HEK293 (cell line): ENCODE measurements around the gene CHKA.

ENCODE experiments used
- CTCF ChIA-PET: fragments of 350-600 bp; formaldehyde crosslinking; extraction: SDS; loops from one replicate; lab custom pipeline; 2021; ENCODE audit warnings: antibody characterized with exemption; lab: Yijun Ruan, JAX
- POLR2A ChIA-PET: fragments of 300-600 bp; formaldehyde crosslinking; extraction: SDS; loops from one replicate; lab custom pipeline; 2020; ENCODE audit warnings: antibody characterized with exemption, inconsistent platforms; lab: Yijun Ruan, JAX
- H3K27ac ChIP-seq: fragments of 200-500 bp; sonication (Bioruptor generic); 2 replicates; pipeline ENCODE4 v1.5.1; 2014; ENCODE audit warnings: low read depth, low read length, control low read depth, inconsistent platforms; ENCODE audit errors: extremely low read depth
- H3K36me3 ChIP-seq, 2 experiments: fragments of 200-500 bp in 1 of 2; sonication (Bioruptor generic) in 1 of 2; 1 replicate in 1 of 2; 2 replicates in 1 of 2; pipeline ENCODE4 v1.5.1; 2014 to 2017; ENCODE audit warnings: inconsistent platforms in 2 of 2, low read length in 2 of 2; ENCODE audit not compliant: control insufficient read depth in 2 of 2, insufficient read depth in 1 of 2
- H3K4me1 ChIP-seq: fragments of 200-500 bp; sonication (Bioruptor generic); 2 replicates; pipeline ENCODE4 v1.5.1; 2014; ENCODE audit warnings: mild to moderate bottlenecking, low read length, inconsistent platforms; ENCODE audit not compliant: control insufficient read depth, insufficient read depth
- H3K4me3 ChIP-seq: 2 replicates; pipeline ENCODE4 v1.5.1; 2011; ENCODE audit warnings: low read depth, mild to moderate bottlenecking, control low read depth, low read length, moderate library complexity
- H3K9me3 ChIP-seq: fragments of 200-500 bp; sonication (Bioruptor generic); 2 replicates; pipeline ENCODE4 v1.5.1; 2014; ENCODE audit warnings: low read depth, low read length, inconsistent platforms; ENCODE audit not compliant: control insufficient read depth, insufficient read depth
- GLIS1 ChIP-seq: fragments of 450-650 bp; formaldehyde crosslinking; IDR thresholded peaks from 2 replicates; pipeline ENCODE4 v1.5.1; 2016; ENCODE audit warnings: missing biosample characterization, missing genetic modification characterization
- REST ChIP-seq: fragments of 450-650 bp; formaldehyde crosslinking; IDR thresholded peaks from 2 replicates; pipeline ENCODE4 v1.5.1; 2016; ENCODE audit warnings: missing biosample characterization, missing genetic modification characterization
- SALL2 ChIP-seq: fragments of 450-650 bp; formaldehyde crosslinking; IDR thresholded peaks from 2 replicates; pipeline ENCODE4 v1.5.0; 2017; ENCODE audit warnings: missing biosample characterization, mild to moderate bottlenecking, missing genetic modification characterization, borderline replicate concordance
- SCRT1 ChIP-seq: fragments of 450-650 bp; formaldehyde crosslinking; IDR thresholded peaks from 2 replicates; pipeline ENCODE4 v1.5.1; 2016; ENCODE audit warnings: missing biosample characterization, missing genetic modification characterization, borderline replicate concordance
- SCRT2 ChIP-seq: fragments of 450-650 bp; formaldehyde crosslinking; IDR thresholded peaks from 2 replicates; pipeline ENCODE4 v1.5.1; 2016; ENCODE audit warnings: missing biosample characterization, missing genetic modification characterization
- ZBTB1 ChIP-seq: fragments of 450-650 bp; formaldehyde crosslinking; IDR thresholded peaks from 2 replicates; pipeline ENCODE4 v1.5.1; 2016; ENCODE audit warnings: missing biosample characterization, missing genetic modification characterization
- ZBTB10 ChIP-seq: fragments of 450-650 bp; formaldehyde crosslinking; IDR thresholded peaks from 2 replicates; pipeline ENCODE4 v1.5.1; 2016; ENCODE audit warnings: missing biosample characterization, missing genetic modification characterization
- ZBTB20 ChIP-seq: fragments of 450-650 bp; formaldehyde crosslinking; IDR thresholded peaks from 2 replicates; pipeline ENCODE4 v1.5.1; 2016; ENCODE audit warnings: missing biosample characterization, missing genetic modification characterization
- ZFP37 ChIP-seq: fragments of 450-650 bp; formaldehyde crosslinking; IDR thresholded peaks from 2 replicates; pipeline ENCODE4 v1.5.1; 2016; ENCODE audit warnings: missing biosample characterization, missing genetic modification characterization
- ZNF157 ChIP-seq: fragments of 450-650 bp; formaldehyde crosslinking; IDR thresholded peaks from 2 replicates; pipeline ENCODE4 v1.5.1; 2016; ENCODE audit warnings: missing biosample characterization, missing genetic modification characterization
- ZNF174 ChIP-seq: fragments of 450-650 bp; formaldehyde crosslinking; IDR thresholded peaks from 2 replicates; pipeline ENCODE4 v1.5.0; 2017; ENCODE audit warnings: missing biosample characterization, mild to moderate bottlenecking, missing genetic modification characterization
- ZNF202 ChIP-seq: fragments of 450-650 bp; formaldehyde crosslinking; IDR thresholded peaks from 2 replicates; pipeline ENCODE4 v1.5.1; 2016; ENCODE audit warnings: missing biosample characterization, missing genetic modification characterization, borderline replicate concordance
- ZNF274 ChIP-seq, 2 experiments: fragments of 200-500 bp in 1 of 2; fragments of 450-650 bp in 1 of 2; sonication (Bioruptor generic) in 1 of 2; formaldehyde crosslinking in 1 of 2; IDR thresholded peaks; 2 replicates each; pipeline versions ENCODE4 v1.5.1 to v1.6.1; 2014 to 2016; ENCODE audit warnings: borderline replicate concordance in 1 of 2, inconsistent platforms in 1 of 2, low read length in 1 of 2, missing biosample characterization in 1 of 2, missing genetic modification characterization in 1 of 2
- ZNF521 ChIP-seq: fragments of 450-650 bp; formaldehyde crosslinking; IDR thresholded peaks from 2 replicates; pipeline ENCODE4 v1.5.1; 2017; ENCODE audit warnings: missing biosample characterization, mild to moderate bottlenecking, missing genetic modification characterization
- ZNF624 ChIP-seq: fragments of 450-650 bp; formaldehyde crosslinking; IDR thresholded peaks from 2 replicates; pipeline ENCODE4 v1.5.1; 2017; ENCODE audit warnings: missing biosample characterization, missing genetic modification characterization
- ZNF639 ChIP-seq: fragments of 450-650 bp; formaldehyde crosslinking; IDR thresholded peaks from 2 replicates; pipeline ENCODE4 v1.5.1; 2016; ENCODE audit warnings: missing biosample characterization, missing genetic modification characterization
- ZNF645 ChIP-seq: fragments of 450-650 bp; formaldehyde crosslinking; IDR thresholded peaks from 2 replicates; pipeline ENCODE4; 2016; ENCODE audit warnings: missing biosample characterization, missing genetic modification characterization

CHKA gene

GRCh38 chr11:68051191-68052136 is 69.7 kb downstream of the CHKA start:
- no peaks in the 10 kb centered on the region for H3K4me1 ChIP-seq
- no peaks in the 10 kb centered on the region for H3K9me3 ChIP-seq
- TF ChIP-seq ZNF274 (IDR thresholded peaks at IDR 0.05; ENCODE audit: low read length) (no peak), ZNF274 (tag by site-specific recombination; IDR thresholded peaks at IDR 0.05; ENCODE audit: borderline replicate concordance) (no peak), SCRT2 (tag by site-specific recombination) (no peak), ZBTB10 (no peak), GLIS1 (peak; percentile 13; the same call in 1 of the 2 replicates), ZBTB1 (no peak), SALL2 (tag by site-specific recombination) (no peak), ZNF624 (tag by site-specific recombination) (no peak)
- TF ChIP-seq, all 188 proteins: peak for 1
- ChIA-PET POLR2A (interaction anchor here (0.7 to 0.9 kb wide), 2 partner anchors 8 to 13 kb away, joined by 3 to 4 read pairs; no protein-coding TSS in a partner anchor), CTCF (interaction anchor here (0.7 kb wide), 2 partner anchors 135 to 159 kb away, joined by 3 to 4 read pairs; no protein-coding TSS in a partner anchor)
- Histone ChIP-seq H3K36me3 (peaks cover 0 to 31% of the 10 kb centered on the region in 2 experiments; a peak in 1 of 3 replicates), H3K27ac (no peak overlapping the region), H3K4me3 (no peak overlapping the region)

GRCh38 chr11:68050371-68050841 is 70.8 kb downstream of the CHKA start:
- CTCF ChIA-PET, result no interaction called here
- H3K27ac ChIP-seq, result no peak overlapping the region
- POLR2A ChIA-PET, result no interaction called here
- no peaks in the 10 kb centered on the region for H3K9me3 ChIP-seq
- H3K4me3 ChIP-seq, result no peak overlapping the region
- no peaks in the 10 kb centered on the region for H3K4me1 ChIP-seq
- H3K36me3 ChIP-seq, result peaks cover 0 to 31% of the 10 kb centered on the region in 2 experiments; a peak in 1 of 3 replicates
- TF ChIP-seq ZNF645 (no peak), ZNF202 (tag by site-specific recombination) (no peak), SCRT1 (no peak), ZNF639 (tag by site-specific recombination) (no peak), ZNF174 (no peak), REST (tag by site-specific recombination) (0 out of 2 replicates have a peak, but pooled peaks have one; percentile 51), ZNF157 (tag by site-specific recombination) (no peak), ZFP37 (tag by site-specific recombination) (no peak), ZNF521 (no peak), ZBTB20 (tag by site-specific recombination) (no peak)
